GM12873 (cell line): ENCODE data around the gene SHC2.

Experiments used
- CTCF ChIP-seq: IDR thresholded peaks from 2 replicates; pipeline ENCODE4 v1.5.1; 2012; ENCODE audit warnings: low read depth, mild to moderate bottlenecking, moderate library complexity, low read length, control low read depth; ENCODE audit not compliant: insufficient read depth; ENCODE audit errors: missing control alignments

The SHC2 gene

GRCh38 chr19:455851-456546 is 4.8 kb downstream of the SHC2 start:
- no peak for TF ChIP-seq CTCF

- no peak for TF ChIP-seq CTCF
These were observed 5.7 kb downstream of the SHC2 start for GRCh38 chr19:455031-455705.

- no peak for TF ChIP-seq CTCF
These were observed 7.2 kb downstream of the SHC2 start for GRCh38 chr19:453606-454005.

GRCh38 chr19:452829-453228 is 8.0 kb downstream of the SHC2 start:
- TF ChIP-seq CTCF = no peak

GRCh38 chr19:449916-450315 is 10.9 kb downstream of the SHC2 start:
- TF ChIP-seq CTCF = no peak

GRCh38 chr19:447816-448560 is 12.8 kb downstream of the SHC2 start:
- no peak for TF ChIP-seq CTCF

GRCh38 chr19:447064-447426 is 13.8 kb downstream of the SHC2 start:
- TF ChIP-seq CTCF = no peak
